GM18520 (cell line): ENCODE data around the gene TGFBR3.

Source experiments
- ATAC-seq: cut with Tn5 transposase; IDR thresholded peaks from one replicate; pipeline ENCODE4 v1.9.1; 2021; ENCODE audit not compliant: unreplicated experiment

The TGFBR3 gene

GRCh38 chr1:91718368-91718767, 167.6 kb downstream of the TGFBR3 start:
- no peak for ATAC-seq

DNA sequence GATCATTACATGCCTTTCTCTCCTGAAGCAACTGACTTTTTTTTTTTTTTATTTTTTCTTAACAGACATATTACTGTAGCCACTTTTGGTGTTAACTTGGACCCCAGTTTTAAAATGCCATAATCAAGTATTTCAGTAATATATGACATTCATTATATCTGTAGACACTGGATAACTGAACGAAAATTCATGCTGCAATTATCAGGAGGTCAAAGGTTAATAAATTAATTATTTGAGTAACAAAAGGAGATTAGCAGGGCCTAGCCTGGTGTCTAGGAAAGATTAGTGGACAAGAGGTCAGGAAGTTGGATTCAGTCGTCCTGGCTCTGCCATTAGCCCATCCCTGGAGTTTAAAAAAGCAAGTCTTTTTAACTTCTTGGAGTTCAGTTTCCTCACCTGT, 168.1 kb downstream of the TGFBR3 start:
- ATAC-seq = no peak

GRCh38 chr1:91716339-91716738, 169.6 kb downstream of the TGFBR3 start:
- ATAC-seq = no peak

GRCh38 chr1:91715416-91716000, 170.4 kb downstream of the TGFBR3 start:
- no peak for ATAC-seq

DNA sequence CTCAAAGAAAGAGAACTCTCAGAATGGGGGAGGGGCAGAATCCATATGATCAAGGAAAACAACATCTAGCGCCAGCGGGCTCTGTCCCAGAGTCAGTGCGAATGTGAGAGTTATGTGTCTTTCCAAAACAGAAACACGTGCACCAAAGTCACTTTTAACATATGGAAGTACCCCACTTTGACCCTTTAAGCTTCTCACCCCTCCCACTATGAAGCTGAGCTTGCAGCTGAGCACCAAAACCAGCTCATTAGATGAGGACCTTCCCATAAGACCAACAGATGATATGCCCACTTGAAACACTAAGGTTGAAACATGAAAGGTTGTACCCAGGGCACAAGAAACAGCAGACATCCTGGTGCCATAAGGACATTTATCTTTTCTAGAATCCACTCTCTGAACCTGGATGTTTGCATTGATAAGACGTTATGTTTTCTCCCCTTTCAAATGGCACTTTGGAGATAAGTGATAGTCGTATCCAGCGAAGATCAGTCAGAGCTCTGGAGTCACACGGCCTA, 171.0 kb downstream of the TGFBR3 start:
- no peak for ATAC-seq

DNA sequence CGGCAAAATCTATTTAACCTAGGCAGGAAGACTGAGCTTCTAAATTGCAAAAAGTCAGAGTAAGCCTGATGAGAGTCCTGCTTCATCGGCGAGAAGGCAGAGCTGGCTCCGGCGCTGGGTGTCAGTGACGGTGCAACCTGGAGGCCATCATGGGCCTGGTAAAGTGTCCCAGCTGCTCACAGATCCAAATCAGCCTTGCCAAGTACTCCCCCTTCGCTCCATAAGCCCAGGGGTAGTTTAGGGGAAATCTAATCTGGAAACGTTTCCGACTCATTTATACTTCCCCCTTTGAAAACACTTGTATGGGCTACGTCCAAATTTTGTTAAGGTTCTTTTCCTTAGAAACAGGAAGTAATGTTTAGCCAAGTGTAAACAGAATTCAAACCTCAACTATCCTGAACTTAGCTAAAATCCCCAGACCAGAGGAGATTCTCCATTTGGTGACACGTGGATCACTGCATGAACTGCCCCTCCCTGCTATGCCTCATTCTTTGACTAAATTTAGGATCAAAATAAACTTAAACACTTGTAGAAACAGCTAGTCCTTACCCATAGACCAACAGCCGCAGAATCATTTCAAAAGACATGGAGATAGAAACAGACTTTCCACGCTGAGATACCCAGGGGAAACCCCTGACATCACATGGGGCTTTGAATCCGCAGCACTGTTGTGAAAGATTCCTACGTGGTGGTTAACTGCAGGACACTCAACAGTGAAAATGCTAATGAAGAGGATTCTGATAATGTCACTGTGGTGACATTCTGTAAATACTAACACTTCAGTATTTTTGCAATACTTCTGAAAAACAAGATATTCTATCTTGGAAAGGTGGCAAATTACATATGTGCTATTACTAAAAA, 172.7 kb downstream of the TGFBR3 start:
- peak; percentile 67 for ATAC-seq

GRCh38 chr1:91712393-91712792, 173.6 kb downstream of the TGFBR3 start:
- ATAC-seq = no peak

GRCh38 chr1:91711504-91712247, 174.3 kb downstream of the TGFBR3 start:
- ATAC-seq = no peak

DNA sequence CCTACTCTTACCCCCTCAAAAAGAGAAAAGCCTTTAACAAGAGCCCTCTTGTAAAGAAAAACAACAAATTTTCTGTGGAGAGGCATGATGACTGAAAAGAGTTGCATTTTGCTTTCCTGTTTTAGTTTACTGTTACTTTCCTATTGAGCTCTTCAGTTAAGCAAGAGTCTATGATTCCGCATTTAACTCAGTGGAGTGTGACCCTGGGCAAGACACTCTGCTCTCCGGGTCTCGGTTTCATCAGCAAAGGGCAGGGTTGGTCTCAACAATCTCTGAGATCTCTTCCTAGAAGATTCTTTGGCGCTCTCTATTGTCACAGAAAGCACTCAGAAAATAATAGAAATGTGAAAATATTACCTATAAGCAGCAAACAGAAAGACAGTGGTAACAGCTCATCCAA, 175.7 kb downstream of the TGFBR3 start:
- no peak for ATAC-seq

- no peak for ATAC-seq
These were observed 177.3 kb downstream of the TGFBR3 start for GRCh38 chr1:91708691-91709090.

DNA sequence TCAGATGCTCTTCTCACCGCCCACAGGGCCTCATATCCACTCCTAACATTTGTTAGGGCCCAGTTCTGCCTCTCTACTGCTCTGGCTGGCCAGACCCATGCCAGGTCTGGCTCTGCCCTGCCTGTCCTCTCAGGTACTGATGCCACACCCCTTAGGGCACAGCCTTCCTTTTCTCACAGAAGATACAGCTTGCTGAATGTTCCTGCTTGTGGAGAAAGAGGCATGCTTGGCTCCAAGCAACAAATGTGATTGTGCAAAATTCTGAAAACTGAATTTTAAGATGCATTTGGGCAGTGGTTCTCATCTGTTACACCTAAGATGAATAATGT, 178.1 kb downstream of the TGFBR3 start:
- ATAC-seq = no peak

- ATAC-seq = no peak
These were observed 178.6 kb downstream of the TGFBR3 start for GRCh38 chr1:91707114-91707889.

- ATAC-seq = no peak
These were observed 179.6 kb downstream of the TGFBR3 start for GRCh38 chr1:91706140-91706957.

DNA sequence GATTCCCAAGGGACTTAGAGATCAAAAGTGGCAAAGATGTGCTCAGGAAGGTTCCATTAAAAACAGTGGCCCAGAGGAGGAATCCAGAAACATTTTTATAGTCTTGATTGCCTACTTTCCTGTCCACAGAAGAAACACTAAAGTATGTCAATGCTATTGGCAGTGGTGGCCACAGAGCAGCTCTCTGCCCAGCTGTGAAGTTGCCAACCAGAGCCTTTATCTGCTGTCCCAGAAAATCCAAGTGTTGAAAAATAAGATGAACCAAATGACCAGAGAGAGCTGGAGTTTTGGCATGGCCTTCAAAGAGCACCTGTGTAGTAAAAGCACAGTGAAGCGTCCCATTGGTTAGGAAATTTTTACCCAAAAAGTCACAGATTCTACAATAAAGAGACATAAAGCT, 181.2 kb downstream of the TGFBR3 start:
- ATAC-seq = no peak

GRCh38 chr1:91703095-91703494, 182.9 kb downstream of the TGFBR3 start:
- ATAC-seq = no peak

DNA sequence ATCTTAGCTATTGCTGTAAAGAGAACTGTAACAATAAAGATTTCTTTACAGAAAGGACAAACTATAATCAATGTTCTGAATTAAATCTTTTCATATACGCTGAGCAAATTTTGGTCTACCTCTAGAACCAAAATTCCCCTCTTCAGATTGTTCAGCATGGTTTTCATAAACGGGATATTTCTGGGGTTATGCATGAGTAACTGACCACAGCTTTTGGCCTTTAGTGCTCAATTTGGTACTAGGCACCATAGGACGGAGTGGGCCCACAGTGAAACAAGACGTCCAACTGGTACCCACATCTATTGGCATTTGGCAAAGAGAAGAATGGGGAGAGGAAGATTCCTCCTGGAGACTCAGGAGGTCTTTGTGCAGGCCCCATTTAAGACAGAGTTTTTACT, 184.5 kb downstream of the TGFBR3 start:
- no peak for ATAC-seq

DNA sequence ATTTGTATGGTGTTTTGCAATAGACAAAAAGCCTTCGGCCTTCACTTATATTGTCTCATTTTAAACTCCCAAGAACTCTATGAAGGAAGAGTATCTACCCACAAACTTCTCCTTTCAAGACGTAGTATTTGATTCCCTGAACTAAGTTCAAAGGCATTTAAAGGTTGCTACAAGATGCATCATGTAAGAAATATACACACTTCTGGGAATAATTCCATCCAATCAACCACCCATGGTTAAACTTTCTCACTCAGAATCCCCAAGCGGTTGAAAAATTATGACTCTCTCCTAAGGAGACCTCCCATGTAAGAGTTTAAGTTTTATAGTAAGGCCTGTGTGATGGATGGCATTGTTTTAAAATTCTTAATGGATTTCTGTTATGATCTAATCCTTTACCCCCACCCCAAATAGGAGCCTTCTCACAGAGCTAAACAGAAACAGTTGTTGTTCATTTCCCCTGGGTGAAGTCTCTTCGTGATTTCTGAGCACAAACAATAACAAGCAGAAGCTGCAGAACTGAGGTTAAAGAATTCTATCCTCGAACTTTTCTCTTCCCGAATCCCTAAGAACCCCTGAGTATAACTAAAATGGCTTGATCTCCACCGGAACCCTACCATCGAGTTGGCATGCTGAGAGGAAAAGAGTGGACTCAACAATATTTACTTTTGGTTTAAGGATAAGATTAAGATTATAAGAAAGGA, 185.0 kb downstream of the TGFBR3 start:
- ATAC-seq = no peak

GRCh38 chr1:91700332-91700731, 185.6 kb downstream of the TGFBR3 start:
- ATAC-seq = no peak

GRCh38 chr1:91699339-91699974, 186.5 kb downstream of the TGFBR3 start:
- no peak for ATAC-seq
